ENCODE measurements around the gene AGBL1.

The AGBL1 gene

GRCh38 chr15:86810329-86810728 is 730.7 kb downstream of the AGBL1 start:
- DNase-seq (ENCODE audit: low read depth), result no peak

- no peak for DNase-seq (ENCODE audit: low read depth)
Observed at GRCh38 chr15:86813892-86814291, 734.2 kb downstream of the AGBL1 start.

- DNase-seq (ENCODE audit: low read depth), result no peak
Observed at GRCh38 chr15:86829245-86829644, 749.6 kb downstream of the AGBL1 start.

- DNase-seq (ENCODE audit: low read depth), result no peak
Observed at GRCh38 chr15:86830304-86830703, 750.6 kb downstream of the AGBL1 start.

GRCh38 chr15:86833595-86833994 is 753.9 kb downstream of the AGBL1 start:
- DNase-seq (ENCODE audit: low read depth), result no peak

DNA sequence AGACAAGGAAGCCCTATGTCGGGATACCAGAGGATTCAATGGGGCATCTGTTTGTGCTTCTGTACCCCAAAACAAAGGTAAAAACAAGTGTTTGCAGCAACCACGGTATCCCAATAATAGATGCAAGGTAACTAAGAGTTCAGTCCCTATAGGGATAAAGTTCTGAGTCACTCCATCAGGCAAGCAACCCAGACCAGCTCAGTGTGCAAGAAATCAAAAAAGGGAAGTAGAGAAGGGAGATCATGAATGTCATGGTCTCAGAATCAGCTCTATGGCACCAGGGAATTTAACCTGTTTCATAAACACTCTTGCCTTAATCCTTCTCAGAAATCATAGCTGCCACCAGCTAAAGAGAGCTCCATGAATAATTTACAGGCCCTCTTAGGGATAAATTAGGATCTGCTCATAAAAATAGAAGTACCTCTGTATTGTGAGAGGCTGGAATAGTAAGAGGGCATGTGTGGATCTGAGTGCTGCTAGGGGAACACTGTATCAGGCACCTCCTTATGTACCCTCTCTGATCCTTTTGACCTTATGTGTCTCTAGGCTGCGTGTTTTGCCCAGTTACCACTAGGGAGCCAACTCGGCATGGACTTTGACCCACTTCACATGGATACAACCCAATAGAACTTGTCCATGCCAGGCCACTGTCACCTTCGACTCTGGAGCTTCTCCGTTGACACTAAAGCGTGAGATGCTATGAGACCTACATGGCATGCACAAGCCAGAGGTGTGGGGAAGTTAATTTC is 754.6 kb downstream of the AGBL1 start:
- DNase-seq (ENCODE audit: low read depth), result no peak

DNA sequence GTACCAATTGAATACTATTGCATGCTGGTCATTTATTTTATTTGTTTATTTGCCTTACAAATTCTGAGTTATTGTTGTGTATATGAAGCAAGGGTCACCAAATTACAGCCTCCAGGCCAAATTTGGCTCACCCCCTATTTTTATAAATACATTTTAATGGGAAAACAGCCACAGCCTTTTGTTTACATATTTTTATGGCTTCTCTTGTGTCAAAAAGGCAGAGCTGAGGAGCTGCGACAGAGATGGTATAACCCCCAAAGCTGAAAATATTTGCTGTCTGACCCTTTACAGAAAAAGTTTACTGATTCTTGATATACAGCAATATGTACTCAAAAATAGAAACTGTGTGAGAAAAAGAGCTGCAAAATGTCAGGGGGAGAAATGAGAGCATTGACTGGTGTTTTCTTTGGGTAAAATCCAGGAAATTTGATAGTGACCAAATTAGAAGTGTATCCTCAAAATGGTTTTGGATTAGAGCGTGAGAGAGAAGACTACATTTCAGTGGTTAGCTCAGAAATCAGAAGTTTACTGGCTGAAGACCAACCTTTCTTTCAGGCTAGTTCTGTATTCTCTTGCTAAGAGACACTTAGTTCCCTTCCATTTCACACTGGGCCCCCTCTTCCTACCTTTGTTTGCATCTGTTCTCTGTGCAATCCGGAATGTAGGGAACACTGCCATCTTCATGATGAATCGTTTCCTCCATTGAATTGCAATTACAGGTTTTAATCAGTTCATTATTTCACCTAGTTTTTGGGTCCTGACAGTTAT is 757.8 kb downstream of the AGBL1 start:
- no peak for DNase-seq (ENCODE audit: low read depth)

DNA sequence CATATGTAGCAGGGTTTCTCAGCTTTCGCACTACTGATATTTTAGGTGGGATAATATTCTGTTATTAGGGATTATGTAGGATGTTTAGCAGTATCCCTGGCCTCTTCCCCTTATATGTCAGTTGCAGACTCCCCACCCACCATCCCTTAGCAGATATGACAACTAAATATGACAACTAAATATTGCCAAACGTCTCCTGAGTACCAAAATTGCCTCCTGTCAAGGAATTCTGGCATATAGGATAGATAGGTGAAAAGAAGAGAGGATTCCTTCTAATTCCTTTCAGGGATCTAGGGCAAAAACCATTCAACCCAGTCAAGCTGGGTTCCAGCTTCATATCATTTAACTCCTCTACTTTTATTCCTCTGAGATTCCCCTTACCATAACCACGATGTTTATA is 759.8 kb downstream of the AGBL1 start:
- DNase-seq (ENCODE audit: low read depth), result no peak

DNA sequence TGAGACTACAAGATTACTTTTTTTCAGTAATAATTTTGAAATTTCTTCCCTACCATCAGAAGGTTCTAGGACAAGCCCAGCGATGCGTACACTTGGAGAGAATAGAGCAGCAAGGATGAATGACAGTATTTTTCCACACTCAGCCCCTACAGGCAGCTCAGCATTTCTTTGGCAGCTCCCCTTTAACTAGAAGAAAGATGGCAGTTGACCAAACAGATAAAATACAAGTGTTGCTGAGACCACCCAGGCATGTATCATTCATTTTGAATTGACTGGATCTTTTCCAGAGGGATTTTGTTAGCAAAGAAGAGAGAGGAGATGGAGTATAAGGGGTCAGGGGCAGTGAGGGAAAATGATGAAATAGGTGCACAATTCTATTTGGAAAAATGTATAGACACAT is 761.3 kb downstream of the AGBL1 start:
- no peak for DNase-seq (ENCODE audit: low read depth)

DNA sequence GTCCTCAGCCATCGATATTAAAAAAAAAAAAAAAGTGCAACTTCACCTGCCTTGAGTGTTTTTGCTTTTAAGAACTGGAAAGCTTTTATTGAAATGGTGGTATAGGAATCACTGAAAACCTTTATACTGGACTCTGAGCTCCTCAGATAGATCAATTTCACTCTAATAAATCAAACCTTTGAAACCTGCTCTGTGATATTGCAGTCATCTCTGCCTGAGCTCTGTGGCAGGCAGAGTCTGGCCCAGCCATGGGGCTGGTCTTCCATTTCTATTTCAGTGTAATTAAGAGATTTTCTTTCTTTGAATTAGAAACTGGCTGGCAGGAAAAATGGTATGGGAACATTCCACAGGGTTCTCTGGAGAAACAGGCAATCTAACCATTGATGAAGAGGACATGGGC is 762.5 kb downstream of the AGBL1 start:
- DNase-seq (ENCODE audit: low read depth), result no peak

- DNase-seq (ENCODE audit: low read depth), result no peak
Observed at GRCh38 chr15:86846036-86846435, 766.4 kb downstream of the AGBL1 start.

DNA sequence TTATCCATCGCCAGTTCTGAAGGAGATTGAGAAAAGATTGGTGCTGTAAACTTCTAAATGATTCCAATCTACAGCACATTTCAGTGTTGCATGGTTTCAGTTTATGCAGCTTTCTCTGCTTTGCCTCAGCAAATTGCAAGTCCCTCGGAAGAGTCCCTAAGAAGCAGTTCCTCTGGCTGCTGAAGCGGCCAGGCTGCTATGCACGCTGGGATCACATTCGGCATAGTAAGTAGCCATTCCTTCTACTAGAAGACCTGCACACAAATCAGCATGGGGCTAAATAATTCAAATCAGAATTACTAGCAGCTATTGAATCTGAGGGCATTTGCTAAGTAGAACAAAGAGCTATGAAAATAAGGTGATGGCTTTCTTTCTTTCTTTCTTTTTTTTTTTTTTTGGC is 769.5 kb downstream of the AGBL1 start:
- no peak for DNase-seq (ENCODE audit: low read depth)

GRCh38 chr15:86849558-86850285 is 770.1 kb downstream of the AGBL1 start:
- DNase-seq (ENCODE audit: low read depth), result no peak

- DNase-seq (ENCODE audit: low read depth), result no peak
Observed at GRCh38 chr15:86850939-86851338, 771.3 kb downstream of the AGBL1 start.

DNA sequence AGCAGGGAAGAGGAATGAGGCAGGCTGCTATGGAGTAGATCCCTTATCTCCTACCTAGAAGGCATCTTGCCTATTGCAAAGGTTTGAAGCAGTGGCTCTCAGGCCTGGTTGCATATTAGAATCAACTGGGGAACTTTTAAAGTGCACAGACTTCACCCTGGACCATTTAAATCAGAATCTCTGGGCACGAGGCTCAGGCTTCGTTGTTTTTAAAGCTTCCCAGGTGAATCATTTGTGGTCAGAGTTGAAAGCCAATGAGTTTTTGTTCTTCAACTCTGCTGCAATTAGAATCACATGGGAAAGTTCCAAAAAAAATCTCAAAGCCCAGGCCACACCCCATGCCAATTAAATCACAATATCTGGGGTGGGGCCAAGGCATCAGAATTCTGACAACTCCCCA is 773.1 kb downstream of the AGBL1 start:
- DNase-seq (ENCODE audit: low read depth), result no peak

GRCh38 chr15:86854176-86854575 is 774.5 kb downstream of the AGBL1 start:
- DNase-seq (ENCODE audit: low read depth), result no peak

DNA sequence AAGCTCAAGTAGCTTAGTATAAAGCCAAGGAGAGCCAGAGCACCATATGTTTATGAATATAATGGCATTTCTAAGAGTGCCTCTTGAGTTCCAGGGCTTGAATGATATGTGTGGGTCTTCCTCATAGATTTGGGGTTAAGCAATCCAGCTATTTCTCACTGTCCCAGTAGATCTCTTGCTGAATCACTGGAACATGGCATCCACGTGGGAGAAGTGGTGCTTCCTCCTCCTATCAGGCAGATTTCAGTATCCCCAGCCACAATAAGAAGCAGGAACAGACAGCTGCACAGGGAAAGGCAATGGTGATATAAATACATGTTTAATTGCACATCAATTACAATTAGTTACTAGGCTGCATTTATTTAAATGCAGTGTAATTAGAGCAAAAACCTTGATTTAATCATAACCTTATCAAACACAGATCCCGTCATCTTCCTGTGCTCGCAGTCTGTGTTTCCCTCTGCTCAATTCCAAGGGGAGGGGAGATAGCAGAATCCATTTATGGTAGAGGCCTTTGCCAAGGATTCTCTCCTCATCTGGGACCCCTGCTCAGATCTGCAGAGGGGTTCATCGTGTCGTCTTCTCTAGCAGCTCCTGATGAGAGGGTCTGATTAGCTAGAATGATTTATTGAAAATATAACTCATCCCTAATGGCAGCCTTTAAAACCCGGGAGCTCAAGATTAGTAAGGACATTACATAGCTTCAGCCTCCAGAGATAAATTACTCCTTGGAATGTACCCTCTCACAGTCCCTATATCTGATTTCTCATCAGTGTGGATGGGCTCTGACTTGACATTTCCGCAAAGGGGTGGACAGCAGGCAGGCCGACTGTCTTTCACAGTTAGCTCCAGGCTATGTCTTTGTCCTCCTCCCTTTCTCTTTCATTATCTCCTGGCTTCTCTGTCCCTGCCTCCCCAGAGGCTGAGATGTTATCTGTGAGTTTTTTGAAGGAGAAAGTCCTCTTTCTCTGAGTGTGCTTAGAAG is 775.9 kb downstream of the AGBL1 start:
- DNase-seq (ENCODE audit: low read depth), result no peak

- DNase-seq (ENCODE audit: low read depth), result no peak
Observed at GRCh38 chr15:86857701-86858100, 778.0 kb downstream of the AGBL1 start.

- no peak for DNase-seq (ENCODE audit: low read depth)
Observed at GRCh38 chr15:86863226-86863915, 783.7 kb downstream of the AGBL1 start.

DNA sequence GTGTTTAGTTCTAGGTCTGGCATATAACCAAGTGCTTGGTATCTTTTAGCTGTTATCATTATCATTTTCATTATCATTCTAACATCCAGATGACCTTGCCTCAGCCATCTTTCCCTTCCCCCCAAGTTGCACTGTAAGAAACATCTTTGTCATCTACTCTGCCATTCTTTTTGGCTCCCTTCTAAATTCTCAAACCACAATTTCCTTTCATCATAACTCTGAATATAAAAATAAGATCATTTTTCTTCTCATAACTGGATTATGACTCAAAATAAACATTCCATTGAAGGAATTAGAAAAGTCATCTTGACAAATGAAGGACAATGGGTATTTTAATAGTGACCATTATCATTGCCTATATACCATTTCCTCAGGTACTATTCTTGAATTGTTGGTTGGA is 786.2 kb downstream of the AGBL1 start:
- no peak for DNase-seq (ENCODE audit: low read depth)

DNA sequence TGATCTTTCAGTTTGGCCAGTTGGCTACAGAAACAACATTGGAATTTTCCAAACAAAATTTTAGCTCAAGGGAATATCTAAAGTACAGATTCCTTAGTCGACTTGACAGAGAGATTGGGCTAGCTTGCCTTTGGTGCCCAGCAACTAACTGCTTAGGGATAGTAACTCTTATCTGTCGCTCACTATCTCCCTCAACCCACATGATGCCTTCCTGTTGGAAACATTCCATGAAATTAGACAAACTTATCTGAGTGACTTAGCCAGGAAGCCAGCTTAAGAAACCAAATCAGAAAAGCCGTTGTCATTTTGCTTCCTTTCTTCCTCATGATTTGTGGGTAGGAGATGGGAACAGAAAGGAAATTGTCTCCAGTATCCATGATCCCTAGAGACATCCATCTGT is 791.2 kb downstream of the AGBL1 start:
- DNase-seq (ENCODE audit: low read depth), result no peak

All from fibroblast of the conjunctiva (primary cell).